H1 (cell line): ENCODE measurements around the gene IQCE. TPM values are rescaled to one million over a fixed set of nuclear protein-coding genes. Genes with fewer than 3 reads are reported as not detected.

Experiments used
- BRCA1 ChIP-seq: IDR thresholded peaks from 2 replicates; pipeline ENCODE4 v1.6.1; 2012; ENCODE audit warnings: low read depth, low read length, improper control_type of control experiment
- CHD1 ChIP-seq: IDR thresholded peaks from 2 replicates; pipeline ENCODE4 v1.6.1; 2012; ENCODE audit warnings: low read depth, low read length, improper control_type of control experiment
- RAD21 ChIP-seq, 2 experiments: IDR thresholded peaks in 1 of 2; conservative IDR thresholded peaks in 1 of 2; 2 replicates each; pipeline ENCODE4 v1.6.1; 2011; ENCODE audit warnings: low read depth in 2 of 2, low read length in 2 of 2, improper control_type of control experiment in 1 of 2, inconsistent platforms in 1 of 2, mild to moderate bottlenecking in 1 of 2, moderate library complexity in 1 of 2
- RBBP5 ChIP-seq: IDR thresholded peaks from 2 replicates; pipeline ENCODE4 v1.7.1; 2012; ENCODE audit warnings: low read depth, mild to moderate bottlenecking, inconsistent platforms, low read length, moderate library complexity, borderline replicate concordance
- SIX5 ChIP-seq: IDR thresholded peaks from 2 replicates; pipeline ENCODE4 v1.6.1; 2011; ENCODE audit warnings: mild to moderate bottlenecking, low read depth, low read length
- SP1 ChIP-seq: IDR thresholded peaks from 2 replicates; pipeline ENCODE4 v1.6.1; 2011; ENCODE audit warnings: low read depth, low read length
- SRF ChIP-seq: IDR thresholded peaks from 2 replicates; pipeline ENCODE4 v1.6.1; 2011; ENCODE audit warnings: mild to moderate bottlenecking, low read depth, low read length, moderate library complexity
- TCF12 ChIP-seq: IDR thresholded peaks from 2 replicates; pipeline ENCODE4 v1.6.1; 2011; ENCODE audit warnings: low read depth, mild to moderate bottlenecking, low read length
- TEAD4 ChIP-seq: IDR thresholded peaks from 2 replicates; pipeline ENCODE4 v1.6.1; 2012; ENCODE audit warnings: low read depth, low read length, inconsistent platforms, mixed read lengths
- polyA plus RNA-seq, 7 experiments: library from polyadenylated mRNA; depleted of rRNA in 3 of 7; stranded (reverse) in 5 of 7; unstranded in 2 of 7; fragments of >200 nt in 5 of 7; fragments of 200-250 nt in 2 of 7; gene quantifications; 1 replicate in 5 of 7; 2 replicates in 1 of 7; 4 replicates in 1 of 7; pipeline versions ENCODE4 v1.2.1 to v1.2.3, GENCODE V29; 2011 to 2013; ENCODE audit warnings: missing spikeins in 2 of 7, mixed read lengths in 2 of 7
- total RNA-seq: library from RNA; stranded (reverse); fragmentation: NEBNext Ultra II Directional; extraction: Animal tissue kit (Norgen Biotek cat#: 25700); gene quantifications from 2 replicates; pipeline ENCODE4 v1.2.1, GENCODE V29; 2021

Gene IQCE
- total and polyA plus RNA-seq, 2 of the 8 experiments (the other 6 are each of a cell fraction or from before 2014, with no cell fraction given) = 2.2 to 4.9 TPM

- TF ChIP-seq BRCA1 = no peak
- no peak for TF ChIP-seq RAD21 (IDR thresholded peaks at IDR 0.05 in 1 of 2, conservative IDR thresholded peaks at IDR 0.05 in 1 of 2; ENCODE audit: low read depth in 2 of 2, low read length in 2 of 2)
- TF ChIP-seq TEAD4 = no peak
- TF ChIP-seq SIX5 = no peak
- no peak for TF ChIP-seq SRF
- no peak for TF ChIP-seq CHD1
- TF ChIP-seq SP1 = no peak
- no peak for TF ChIP-seq RBBP5
- TF ChIP-seq TCF12 = no peak
Measured at GRCh38 chr7:2619116-2619515, 60.3 kb downstream of the IQCE start (continued).
